H9 (cell line): ENCODE data around the gene PPP1R13B. TPM values are rescaled to one million over a fixed set of nuclear protein-coding genes. Genes with fewer than 3 reads are reported as not detected.
A peak's percentile ranks its signal among the peaks of the same experiment; 100 is the strongest.

ENCODE experiments used
- DNase-seq: peaks from one replicate; pipeline ENCODE4 v3.0.0-alpha.2; 2017
- H2AFZ ChIP-seq: one replicate; pipeline ENCODE4 v1.6.1; 2013; ENCODE audit warnings: mild to moderate bottlenecking, low read length, control low read depth, moderate library complexity
- H2AK5ac ChIP-seq: 2 replicates; pipeline ENCODE4 v1.6.1; 2013; ENCODE audit warnings: low read length, control low read depth, mixed read lengths; ENCODE audit not compliant: insufficient read length
- H2BK120ac ChIP-seq: one replicate; pipeline ENCODE4 v1.6.1; 2013; ENCODE audit warnings: low read depth, mild to moderate bottlenecking, low read length, control low read depth, inconsistent platforms; ENCODE audit not compliant: poor library complexity, severe bottlenecking
- H2BK12ac ChIP-seq: 2 replicates; pipeline ENCODE4 v1.6.1; 2013; ENCODE audit warnings: low read length, control low read depth, mixed read lengths, low read depth; ENCODE audit not compliant: insufficient read length
- H2BK15ac ChIP-seq: 2 replicates; pipeline ENCODE4 v1.6.1; 2013; ENCODE audit warnings: low read depth, low read length, control low read depth
- H2BK20ac ChIP-seq: one replicate; pipeline ENCODE4 v1.6.1; 2013; ENCODE audit warnings: low read depth, mild to moderate bottlenecking, low read length, control low read depth, inconsistent platforms; ENCODE audit not compliant: poor library complexity, severe bottlenecking
- H2BK5ac ChIP-seq: 2 replicates; pipeline ENCODE4 v1.6.1; 2013; ENCODE audit warnings: low read length, control low read depth, mixed read lengths; ENCODE audit not compliant: insufficient read length
- H3K14ac ChIP-seq: 2 replicates; pipeline ENCODE4 v1.6.1; 2013; ENCODE audit warnings: low read length, control low read depth; ENCODE audit not compliant: insufficient read depth
- H3K18ac ChIP-seq: 2 replicates; pipeline ENCODE4 v1.6.1; 2013; ENCODE audit warnings: low read depth, mild to moderate bottlenecking, mixed read lengths, low read length, control low read depth; ENCODE audit not compliant: insufficient read length
- H3K23ac ChIP-seq: 2 replicates; pipeline ENCODE4 v1.6.1; 2013; ENCODE audit warnings: low read length, control low read depth, mixed read lengths, low read depth; ENCODE audit not compliant: insufficient read length
- H3K23me2 ChIP-seq: 2 replicates; pipeline ENCODE4 v1.6.1; 2013; ENCODE audit warnings: low read depth, mild to moderate bottlenecking, mixed read lengths, low read length, control low read depth; ENCODE audit not compliant: insufficient read length, poor library complexity, severe bottlenecking
- H3K27ac ChIP-seq: 2 replicates; pipeline ENCODE4 v1.5.1; 2013; ENCODE audit warnings: low read length, control low read depth, mixed read lengths, low read depth; ENCODE audit not compliant: insufficient read length
- H3K27me3 ChIP-seq: 2 replicates; pipeline ENCODE4 v1.6.1; 2013; ENCODE audit warnings: low read length, control low read depth, inconsistent platforms; ENCODE audit not compliant: insufficient read depth
- H3K4ac ChIP-seq: 2 replicates; pipeline ENCODE4 v1.6.1; 2013; ENCODE audit warnings: low read depth, mild to moderate bottlenecking, control low read depth, inconsistent platforms, low read length, moderate library complexity
- H3K4me1 ChIP-seq: 2 replicates; pipeline ENCODE4 v1.6.1; 2013; ENCODE audit warnings: low read length, control low read depth, inconsistent platforms; ENCODE audit not compliant: insufficient read depth
- H3K4me2 ChIP-seq: 2 replicates; pipeline ENCODE4 v1.6.1; 2013; ENCODE audit warnings: low read length, control low read depth, mixed read lengths; ENCODE audit not compliant: insufficient read length, insufficient read depth
- H3K56ac ChIP-seq: 2 replicates; pipeline ENCODE4 v1.6.1; 2013; ENCODE audit warnings: low read depth, mild to moderate bottlenecking, mixed read lengths, low read length, control low read depth; ENCODE audit not compliant: insufficient read length
- H3K79me1 ChIP-seq: 2 replicates; pipeline ENCODE4 v1.6.1; 2013; ENCODE audit warnings: low read depth, mild to moderate bottlenecking, moderate library complexity, low read length, control low read depth, inconsistent platforms; ENCODE audit not compliant: insufficient read depth, poor library complexity, severe bottlenecking
- H3K79me2 ChIP-seq: 2 replicates; pipeline ENCODE4 v1.6.1; 2013; ENCODE audit warnings: low read length, control low read depth, inconsistent platforms; ENCODE audit not compliant: insufficient read depth
- H3K9ac ChIP-seq: 2 replicates; pipeline ENCODE4 v1.6.1; 2013; ENCODE audit warnings: low read length, control low read depth, mixed read lengths; ENCODE audit not compliant: insufficient read length; ENCODE audit errors: extremely low read depth
- H3K9me3 ChIP-seq: one replicate; pipeline ENCODE4 v1.6.1; 2013; ENCODE audit warnings: low read depth, low read length, inconsistent platforms; ENCODE audit not compliant: control insufficient read depth
- H3T11ph ChIP-seq: one replicate; pipeline ENCODE4 v1.6.1; 2013; ENCODE audit warnings: mild to moderate bottlenecking, low read length, control low read depth, inconsistent platforms
- H4K20me1 ChIP-seq: one replicate; pipeline ENCODE4 v1.6.1; 2013; ENCODE audit not compliant: control insufficient read depth, insufficient read length, insufficient read depth
- H4K5ac ChIP-seq: 2 replicates; pipeline ENCODE4 v1.6.1; 2013; ENCODE audit warnings: low read depth, mild to moderate bottlenecking, mixed read lengths, low read length, control low read depth; ENCODE audit not compliant: insufficient read length
- H4K8ac ChIP-seq: replicated peaks from 2 replicates; pipeline ENCODE4 v1.6.1; 2013; ENCODE audit warnings: low read length, control low read depth, mixed read lengths, low read depth; ENCODE audit not compliant: insufficient read length
- H4K91ac ChIP-seq: 2 replicates; pipeline ENCODE4 v1.6.1; 2013; ENCODE audit warnings: low read depth, mild to moderate bottlenecking, moderate library complexity, mixed read lengths, low read length, control low read depth; ENCODE audit not compliant: insufficient read length
- H3K27ac Mint-ChIP-seq, 3 experiments: 2 replicates in 2 of 3; 3 replicates in 1 of 3; pipeline ENCODE4 v1.8.0; 2020 to 2021; ENCODE audit warnings: mixed read lengths in 3 of 3, mild to moderate bottlenecking in 1 of 3, moderate library complexity in 1 of 3
- H3K27me3 Mint-ChIP-seq: 2 replicates; pipeline ENCODE4 v1.8.0; 2021; ENCODE audit warnings: low read depth, mild to moderate bottlenecking, moderate library complexity, mixed read lengths
- H3K36me3 Mint-ChIP-seq, 3 experiments: 2 replicates in 2 of 3; 3 replicates in 1 of 3; pipeline ENCODE4 v1.8.0; 2020 to 2021; ENCODE audit warnings: low read depth in 3 of 3, mixed read lengths in 3 of 3; ENCODE audit not compliant: insufficient read depth in 1 of 3
- H3K4me1 Mint-ChIP-seq, 2 experiments: 2 replicates each; pipeline ENCODE4 v1.8.0; 2020; ENCODE audit warnings: mixed read lengths in 2 of 2
- H3K4me3 Mint-ChIP-seq, 2 experiments: 2 replicates in 1 of 2; 3 replicates in 1 of 2; pipeline ENCODE4 v1.8.0; 2020 to 2021; ENCODE audit warnings: mild to moderate bottlenecking in 2 of 2, mixed read lengths in 2 of 2, moderate library complexity in 1 of 2
- H3K9me3 Mint-ChIP-seq, 2 experiments: 2 replicates in 1 of 2; 3 replicates in 1 of 2; pipeline ENCODE4 v1.8.0; 2020; ENCODE audit warnings: mild to moderate bottlenecking in 2 of 2, mixed read lengths in 2 of 2, moderate library complexity in 1 of 2
- WGBS: extraction: QIAGEN DNeasy Blood & Tissue Kit; methylation state at CpG from one replicate; pipeline ENCODE4 v1.1.7; 2013; ENCODE audit warnings: missing lambda C conversion rate, low lambda C conversion rate, mixed read lengths; ENCODE audit not compliant: insufficient read length; ENCODE audit errors: extremely low coverage; 5-methylcytosine and 5-hydroxymethylcytosine counted together
- total RNA-seq: library from RNA; stranded (reverse); gene quantifications from 2 replicates; pipeline ENCODE4 v1.2.1, GENCODE V29; 2021
- TF ChIP-seq, protein P1 (sequence below): fragments of 200-600 bp; sonication (generic); conservative IDR thresholded peaks from 3 replicates; pipeline ENCODE4 v1.8.0; 2021; ENCODE audit warnings: antibody characterized with exemption, mild to moderate bottlenecking

Gene PPP1R13B
- total RNA-seq, 1 experiment from 2014 or later: 6.0 TPM

DNA sequence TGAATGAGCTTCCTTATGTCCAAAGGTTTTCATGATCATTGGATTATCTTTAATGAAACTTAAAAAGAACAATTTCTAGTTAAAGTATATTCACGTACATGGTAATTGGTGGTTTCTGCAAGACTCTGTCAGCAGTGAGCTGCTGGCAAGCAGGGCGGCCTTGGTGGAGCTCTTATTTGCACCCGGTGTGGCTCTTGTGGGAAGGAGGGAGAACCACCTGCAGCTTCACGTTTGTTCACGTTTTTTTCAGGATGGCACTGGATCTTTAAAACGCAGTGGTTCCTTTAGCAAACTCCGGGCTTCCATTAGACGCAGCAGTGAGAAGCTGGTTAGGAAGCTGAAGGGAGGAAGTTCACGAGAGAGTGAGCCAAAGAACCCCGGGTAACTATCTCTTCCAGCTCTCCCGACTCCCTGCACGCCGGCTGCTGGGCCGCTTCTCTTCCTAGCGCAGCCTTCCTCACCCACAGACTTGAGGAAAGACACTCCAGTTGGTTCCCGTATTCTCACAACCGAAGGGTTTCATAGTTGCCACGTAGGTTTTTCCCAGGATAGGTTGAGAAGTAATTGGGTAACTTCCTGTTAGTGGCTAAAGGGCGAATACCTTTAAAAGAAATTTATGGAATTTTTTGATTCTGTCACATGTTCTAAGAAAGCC is 160.4 kb downstream of the PPP1R13B start:
- H3K4ac ChIP-seq: no peak overlapping the region
- no peak overlapping the region for H3T11ph ChIP-seq
- H2AK5ac ChIP-seq: no peak overlapping the region
- no peak overlapping the region for H3K4me2 ChIP-seq
- no peak overlapping the region for H3K9ac ChIP-seq
- Mint-ChIP-seq H3K27ac (peak overlapping the region in 2 of 3 experiments; percentile 75 to 80; a peak in 3 of 7 replicates), H3K27me3 (no peaks in the 10 kb centered on the region), H3K4me3 (no peak overlapping the region), H3K9me3 (no peaks in the 10 kb centered on the region), H3K36me3 (peaks cover 2 to 66% (median 50%) of the 10 kb centered on the region in 3 experiments; a peak in 6 of 7 replicates), H3K4me1 (no peaks in the 10 kb centered on the region; a peak in 2 of 4 replicates)
- H3K14ac ChIP-seq: no peak overlapping the region
- H3K79me1 ChIP-seq: no peaks in the 10 kb centered on the region
- H3K27ac ChIP-seq: no peak overlapping the region
- H4K91ac ChIP-seq: no peak overlapping the region
- H3K23me2 ChIP-seq: no peaks in the 10 kb centered on the region
- H2BK20ac ChIP-seq: no peak overlapping the region
- no peak for DNase-seq
- no CpG with 5 or more reads among the region's 19 CpGs for WGBS
- no peaks in the 10 kb centered on the region for H4K20me1 ChIP-seq
- no peak overlapping the region for H2BK120ac ChIP-seq
- TF ChIP-seq, protein P1, sequence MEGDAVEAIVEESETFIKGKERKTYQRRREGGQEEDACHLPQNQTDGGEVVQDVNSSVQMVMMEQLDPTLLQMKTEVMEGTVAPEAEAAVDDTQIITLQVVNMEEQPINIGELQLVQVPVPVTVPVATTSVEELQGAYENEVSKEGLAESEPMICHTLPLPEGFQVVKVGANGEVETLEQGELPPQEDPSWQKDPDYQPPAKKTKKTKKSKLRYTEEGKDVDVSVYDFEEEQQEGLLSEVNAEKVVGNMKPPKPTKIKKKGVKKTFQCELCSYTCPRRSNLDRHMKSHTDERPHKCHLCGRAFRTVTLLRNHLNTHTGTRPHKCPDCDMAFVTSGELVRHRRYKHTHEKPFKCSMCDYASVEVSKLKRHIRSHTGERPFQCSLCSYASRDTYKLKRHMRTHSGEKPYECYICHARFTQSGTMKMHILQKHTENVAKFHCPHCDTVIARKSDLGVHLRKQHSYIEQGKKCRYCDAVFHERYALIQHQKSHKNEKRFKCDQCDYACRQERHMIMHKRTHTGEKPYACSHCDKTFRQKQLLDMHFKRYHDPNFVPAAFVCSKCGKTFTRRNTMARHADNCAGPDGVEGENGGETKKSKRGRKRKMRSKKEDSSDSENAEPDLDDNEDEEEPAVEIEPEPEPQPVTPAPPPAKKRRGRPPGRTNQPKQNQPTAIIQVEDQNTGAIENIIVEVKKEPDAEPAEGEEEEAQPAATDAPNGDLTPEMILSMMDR: no peak
- no peak overlapping the region for H2BK15ac ChIP-seq
- no peak overlapping the region for H3K18ac ChIP-seq
- H3K79me2 ChIP-seq: 0 out of 2 replicates have a peak, but pooled peaks cover 2% of the 10 kb centered on the region
- H2AFZ ChIP-seq: no peak overlapping the region
- no peak overlapping the region for H3K23ac ChIP-seq
- no peak overlapping the region for H4K5ac ChIP-seq
- no peak overlapping the region for H4K8ac ChIP-seq
- H3K27me3 ChIP-seq: no peaks in the 10 kb centered on the region
- H3K9me3 ChIP-seq: no peaks in the 10 kb centered on the region
- no peak overlapping the region for H2BK5ac ChIP-seq
- H3K4me1 ChIP-seq: no peaks in the 10 kb centered on the region
- no peak overlapping the region for H2BK12ac ChIP-seq
- no peak overlapping the region for H3K56ac ChIP-seq
